Smooth muscle cell (in vitro differentiated cells): ENCODE measurements around the gene DISC1. TPM values are rescaled to one million over a fixed set of nuclear protein-coding genes. Genes with fewer than 3 reads are reported as not detected.

Experiments
- DNase-seq: peaks from one replicate; lab custom pipeline; 2025; ENCODE audit not compliant: unreplicated experiment; lab: John Stamatoyannopoulos, UW
- H2AFZ ChIP-seq: fragments of 200-600 bp; sonication (generic); 2 replicates; pipeline ENCODE4 v1.6.0; 2016; ENCODE audit warnings: antibody characterized with exemption, low read depth, mild to moderate bottlenecking
- H3F3A ChIP-seq: fragments of 200-600 bp; sonication (generic); 2 replicates; pipeline ENCODE4 v1.6.0; 2017; ENCODE audit warnings: antibody characterized with exemption, low read depth
- H3K27ac ChIP-seq: fragments of 200-600 bp; sonication (generic); 2 replicates; pipeline ENCODE4 v1.5.1; 2016; ENCODE audit warnings: low read depth, mild to moderate bottlenecking
- H3K27me3 ChIP-seq: fragments of 200-600 bp; sonication (generic); 2 replicates; pipeline ENCODE4 v1.6.1; 2016; ENCODE audit warnings: low read depth, mild to moderate bottlenecking
- H3K36me3 ChIP-seq: fragments of 200-600 bp; sonication (generic); 2 replicates; pipeline ENCODE4 v1.5.1; 2016; ENCODE audit warnings: low read depth
- H3K4me1 ChIP-seq: fragments of 200-600 bp; sonication (generic); 2 replicates; pipeline ENCODE4 v1.5.1; 2016; ENCODE audit warnings: low read depth
- H3K4me2 ChIP-seq: fragments of 200-600 bp; sonication (generic); 2 replicates; pipeline ENCODE4 v1.6.0; 2016; ENCODE audit warnings: mild to moderate bottlenecking
- H3K4me3 ChIP-seq: fragments of 200-600 bp; sonication (generic); 2 replicates; pipeline ENCODE4 v1.5.1; 2016; ENCODE audit warnings: mild to moderate bottlenecking
- H3K79me2 ChIP-seq: fragments of 200-600 bp; sonication (generic); 2 replicates; pipeline ENCODE4 v1.6.0; 2016; ENCODE audit warnings: low read depth, mild to moderate bottlenecking
- H3K9ac ChIP-seq: fragments of 200-600 bp; sonication (generic); 2 replicates; pipeline ENCODE4 v1.6.0; 2016; ENCODE audit warnings: low read depth
- H3K9me3 ChIP-seq: fragments of 200-600 bp; sonication (generic); replicated peaks from 2 replicates; pipeline ENCODE4 v1.5.1; 2016; ENCODE audit warnings: low read depth
- H4K20me1 ChIP-seq: fragments of 200-600 bp; sonication (generic); 2 replicates; pipeline ENCODE4 v1.6.0; 2016; ENCODE audit warnings: low read depth
- CTCF ChIP-seq: fragments of 200-600 bp; sonication (generic); IDR thresholded peaks from 2 replicates; pipeline ENCODE4 v1.5.1; 2017; ENCODE audit warnings: borderline replicate concordance, mild to moderate bottlenecking, antibody characterized with exemption; ENCODE audit not compliant: insufficient read depth, poor library complexity, severe bottlenecking
- WGBS: methylation state at CpG from one replicate; pipeline ENCODE4 v1.1.7; 2016; ENCODE audit warnings: low lambda C conversion rate; 5-methylcytosine and 5-hydroxymethylcytosine counted together
- polyA plus RNA-seq: library from polyadenylated mRNA; unstranded; fragments of >200 nt; fragmentation: Nextera tagmentation; extraction: Ambion mirVana; gene quantifications from 2 replicates; pipeline ENCODE4 v1.2.1, GENCODE V29; 2016
- total RNA-seq: library from RNA; depleted of rRNA; stranded (reverse); fragments of >200 nt; gene quantifications from 2 replicates; pipeline ENCODE4 v1.2.3, GENCODE V29; 2014

Gene DISC1
- total and polyA plus RNA-seq, 2 experiments from 2014 or later, result 0.89 to 4.3 TPM

DNA sequence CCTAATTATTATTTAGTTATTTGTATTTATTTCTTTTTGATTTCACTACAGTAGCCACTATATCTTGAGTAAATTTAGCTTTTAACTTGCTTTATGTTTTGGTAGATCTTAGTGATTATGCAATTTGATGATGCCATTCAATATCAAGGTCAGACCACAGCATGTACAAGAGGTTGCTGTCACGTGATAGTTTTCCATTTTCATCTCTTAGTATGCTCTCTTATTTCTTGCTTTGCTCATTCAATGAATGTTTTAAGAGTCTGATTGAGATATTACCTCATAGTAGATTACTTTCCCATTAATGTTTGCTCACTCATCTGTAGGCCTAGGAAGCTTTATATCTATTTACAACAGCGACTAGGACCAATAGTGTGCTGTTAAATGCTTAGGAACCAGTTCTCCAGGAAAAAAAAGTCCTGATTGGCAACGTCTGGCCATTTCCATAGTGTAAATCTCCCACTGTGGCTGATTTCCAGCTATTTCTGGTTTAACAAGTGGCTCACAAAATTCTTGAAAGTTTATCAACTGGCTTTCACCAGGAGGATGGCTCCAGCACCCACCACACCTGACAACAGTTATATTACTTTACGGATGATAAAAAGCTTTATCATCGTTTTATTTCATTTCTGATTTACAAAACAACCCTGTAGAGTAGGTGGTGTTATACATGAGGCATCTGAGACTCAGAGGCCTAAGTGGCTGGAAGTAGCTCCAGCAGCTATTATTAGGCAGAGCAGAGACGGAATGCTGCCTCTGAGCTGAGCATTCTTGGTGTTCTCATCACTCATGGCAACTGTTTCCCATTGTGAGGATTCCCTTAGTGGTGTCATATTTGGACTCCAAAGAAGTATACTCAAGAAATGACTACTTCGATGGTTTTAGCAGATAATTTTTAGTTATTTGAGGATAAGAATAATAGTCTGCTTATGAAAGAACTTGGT is 235.2 kb downstream of the DISC1 start:
- no peak overlapping the region for H3K9ac ChIP-seq
- no peak overlapping the region for H2AFZ ChIP-seq
- no peak overlapping the region for H3K4me2 ChIP-seq
- no peak overlapping the region for H3K27ac ChIP-seq
- no peaks in the 10 kb centered on the region for H3K4me1 ChIP-seq
- TF ChIP-seq CTCF, result no peak
- 79% methylated on average over 7 of the region's 7 CpGs for WGBS
- H3K79me2 ChIP-seq, result no peaks in the 10 kb centered on the region
- no peaks in the 10 kb centered on the region for H4K20me1 ChIP-seq
- DNase-seq, result no peak
- no peak overlapping the region for H3K4me3 ChIP-seq
- peaks cover 5% of the 10 kb centered on the region for H3F3A ChIP-seq
- no peaks in the 10 kb centered on the region for H3K27me3 ChIP-seq
- no peaks in the 10 kb centered on the region for H3K36me3 ChIP-seq
- H3K9me3 ChIP-seq, result no peaks in the 10 kb centered on the region

- no peaks in the 10 kb centered on the region for H3K79me2 ChIP-seq
- H4K20me1 ChIP-seq, result no peaks in the 10 kb centered on the region
- H3K4me2 ChIP-seq, result no peak overlapping the region
- no peak overlapping the region for H3K4me3 ChIP-seq
- no peaks in the 10 kb centered on the region for H3K9me3 ChIP-seq
- H3K36me3 ChIP-seq, result no peaks in the 10 kb centered on the region
- peaks cover 2% of the 10 kb centered on the region for H3K4me1 ChIP-seq
- no peak for DNase-seq
- peaks cover 5% of the 10 kb centered on the region for H3F3A ChIP-seq
- TF ChIP-seq CTCF, result no peak
- H3K27ac ChIP-seq, result no peak overlapping the region
- H3K9ac ChIP-seq, result no peak overlapping the region
- H2AFZ ChIP-seq, result no peak overlapping the region
- H3K27me3 ChIP-seq, result no peaks in the 10 kb centered on the region
- 91% methylated on average over 2 of the region's 2 CpGs for WGBS
Measured at GRCh38 chr1:231862611-231863010, 236.0 kb downstream of the DISC1 start.

DNA sequence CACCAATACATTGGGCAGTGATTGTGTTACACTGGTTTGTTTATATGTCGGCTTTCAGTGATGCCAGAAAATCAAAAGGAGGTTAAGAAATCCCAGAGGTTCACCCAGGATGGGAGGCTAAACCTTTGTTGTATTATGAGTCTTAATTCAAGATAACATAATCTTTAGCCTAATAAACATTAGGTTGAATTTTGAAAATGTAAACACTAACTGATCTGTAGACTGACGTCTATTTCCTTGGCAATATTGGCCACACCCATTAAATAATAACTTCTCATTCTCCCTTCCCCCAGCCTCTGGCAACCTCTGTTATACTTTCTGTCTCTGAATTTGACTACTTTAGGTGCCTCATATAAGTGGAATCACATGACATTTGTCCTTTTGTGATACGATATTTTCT is 238.7 kb downstream of the DISC1 start:
- WGBS, result 60% methylated on average over 3 of the region's 3 CpGs
- Histone ChIP-seq H3K36me3 (no peaks in the 10 kb centered on the region), H3K27me3 (no peaks in the 10 kb centered on the region), H3K4me2 (no peak overlapping the region), H3K4me3 (no peak overlapping the region), H3K9ac (no peak overlapping the region), H2AFZ (no peak overlapping the region), H3K9me3 (no peaks in the 10 kb centered on the region), H3K27ac (no peak overlapping the region), H3K79me2 (no peaks in the 10 kb centered on the region), H4K20me1 (no peaks in the 10 kb centered on the region), H3F3A (peaks cover 5% of the 10 kb centered on the region), H3K4me1 (peaks cover 3% of the 10 kb centered on the region)
- DNase-seq, result no peak
- TF ChIP-seq CTCF, result no peak
